Activated naive CD8-positive, alpha-beta T cell treated with anti-CD3 and anti-CD28 coated beads, Interleukin-2, amount 50 U/mL, for 16 hours (primary cell): ENCODE measurements around the gene JMJD7.
"Not testable (repeated sequence)": the region's sequence is repeated elsewhere in the genome, so short reads cannot be mapped to it uniquely, and the experiment has no call there.

Experiments used
- DNase-seq: peaks from one replicate; pipeline ENCODE4 v3.0.0-alpha.2; 2020; ENCODE audit warnings: low read depth, low spot score

Gene JMJD7

GRCh38 chr15:41822471-41822870 is 5.4 kb upstream of the JMJD7 start:
- DNase-seq, result no peak

DNA sequence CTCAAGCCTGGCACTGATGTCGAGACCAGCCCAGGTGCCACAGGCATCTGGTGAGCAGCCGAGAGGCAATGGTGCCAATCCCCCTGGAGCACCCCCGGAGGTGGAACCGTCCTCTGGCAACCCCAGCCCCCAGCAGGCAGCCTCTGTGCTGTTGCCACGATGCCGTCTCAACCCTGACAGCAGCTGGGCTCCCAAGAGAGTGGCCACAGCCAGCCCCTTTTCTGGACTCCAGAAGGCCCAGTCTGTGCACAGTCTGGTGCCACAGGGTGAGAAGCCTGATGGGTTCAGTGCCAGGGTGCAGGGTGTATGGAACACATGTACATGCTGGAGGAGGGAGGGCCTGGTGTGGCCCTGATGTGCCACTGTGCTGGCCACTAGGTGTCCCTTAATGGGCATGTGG is 4.9 kb upstream of the JMJD7 start:
- no peak for DNase-seq

DNA sequence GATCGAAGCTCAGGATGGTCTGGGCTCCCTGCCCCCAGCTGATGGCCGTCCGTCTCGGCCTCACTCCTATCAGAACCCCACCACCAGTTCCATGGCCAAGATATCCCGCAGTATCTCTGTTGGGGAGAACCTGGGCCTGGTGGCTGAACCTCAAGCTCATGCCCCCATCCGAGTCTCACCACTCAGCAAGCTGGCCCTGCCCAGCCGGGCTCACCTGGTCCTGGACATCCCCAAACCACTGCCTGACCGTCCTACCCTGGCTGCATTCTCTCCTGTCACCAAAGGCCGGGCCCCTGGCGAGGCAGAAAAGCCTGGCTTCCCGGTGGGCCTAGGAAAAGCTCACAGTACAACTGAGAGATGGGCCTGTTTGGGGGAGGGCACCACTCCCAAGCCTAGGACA is 4.4 kb upstream of the JMJD7 start:
- DNase-seq, result no peak

GRCh38 chr15:41824062-41824745 is 3.7 kb upstream of the JMJD7 start:
- DNase-seq, result no peak

DNA sequence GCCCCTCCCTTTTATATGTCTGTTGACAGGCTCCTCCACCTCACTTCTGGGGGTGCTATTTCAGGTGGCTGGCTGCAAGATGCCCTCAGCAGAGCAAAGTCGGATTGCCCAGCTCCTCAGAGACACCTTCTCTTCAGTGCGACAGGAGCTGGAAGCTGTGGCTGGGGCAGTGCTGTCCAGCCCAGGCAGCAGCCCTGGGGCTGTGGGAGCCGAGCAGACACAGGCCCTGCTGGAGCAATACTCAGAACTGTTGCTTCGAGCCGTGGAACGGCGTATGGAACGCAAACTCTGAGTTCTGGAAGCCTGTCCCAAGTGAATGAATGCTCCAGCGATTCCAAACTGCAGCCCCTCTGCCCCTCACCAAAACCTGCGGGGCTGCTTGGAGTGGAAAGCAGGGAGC is 2.7 kb upstream of the JMJD7 start:
- no peak for DNase-seq

DNA sequence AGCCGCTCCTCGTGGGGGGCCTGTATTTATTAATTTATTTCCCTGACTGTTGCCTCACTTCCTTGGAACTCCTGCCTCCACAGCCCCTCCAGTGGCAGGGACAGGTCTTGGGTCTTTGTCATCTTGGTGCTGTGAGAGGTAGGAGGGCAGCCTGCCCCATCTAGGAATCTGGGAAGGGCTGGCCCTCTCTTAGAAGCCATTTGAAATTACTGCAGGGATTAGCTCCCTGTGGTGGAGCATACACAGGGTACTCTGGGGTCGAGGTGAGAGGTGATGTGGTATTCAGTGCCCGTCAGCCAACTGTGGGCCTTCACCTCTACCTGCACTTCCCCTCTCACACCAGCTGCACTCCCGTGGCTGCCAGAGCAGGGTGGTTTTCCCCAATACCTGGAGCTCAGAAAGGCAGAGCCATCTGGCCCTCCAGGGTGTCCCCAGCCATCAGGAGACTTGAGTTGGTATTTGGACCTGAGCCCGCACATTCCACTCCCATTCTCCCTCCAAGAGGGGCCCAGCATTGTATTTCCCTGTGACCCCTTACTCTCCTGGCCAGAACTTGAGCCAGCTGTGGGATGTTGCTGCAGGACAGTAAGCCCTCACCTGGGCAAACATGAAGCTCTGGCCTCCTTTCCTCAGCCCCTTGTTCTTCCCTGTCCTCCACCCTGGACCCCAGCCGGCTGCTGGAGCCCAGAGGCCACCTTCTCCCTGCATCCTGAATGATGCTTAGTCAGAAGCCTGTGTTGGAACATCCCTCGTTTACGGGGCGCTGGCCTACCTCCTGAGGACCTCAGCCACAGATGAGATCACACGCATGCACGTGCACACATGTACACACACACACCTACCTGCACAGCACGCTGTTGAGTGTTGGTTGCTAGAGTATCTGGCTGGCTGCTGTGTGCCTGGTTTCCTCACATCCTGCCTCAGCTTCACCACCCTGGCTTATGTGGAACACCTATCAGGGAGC is 2.0 kb upstream of the JMJD7 start:
- DNase-seq, result no peak

GRCh38 chr15:41827290-41827879 is 507 bp upstream of the JMJD7 start:
- DNase-seq, result no peak

DNA sequence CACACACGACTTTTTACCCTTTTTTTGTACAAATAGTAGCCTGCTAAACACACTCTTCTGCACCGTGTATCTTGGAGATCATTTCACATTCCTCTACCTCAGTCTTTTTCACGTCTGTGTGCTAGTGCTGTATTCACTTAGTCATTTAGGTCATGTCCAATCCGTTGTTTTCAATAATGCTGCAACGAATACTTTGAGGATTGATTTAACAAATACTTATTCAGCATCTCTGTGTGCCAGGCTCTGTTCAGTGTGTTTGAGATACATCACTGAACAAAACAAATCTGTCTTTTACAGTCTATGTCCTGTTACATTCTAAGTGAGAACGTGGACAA is 882 bp downstream of the JMJD7 start:
- no peak for DNase-seq

GRCh38 chr15:41829959-41830646 is 2.2 kb downstream of the JMJD7 start:
- DNase-seq, result no peak

DNA sequence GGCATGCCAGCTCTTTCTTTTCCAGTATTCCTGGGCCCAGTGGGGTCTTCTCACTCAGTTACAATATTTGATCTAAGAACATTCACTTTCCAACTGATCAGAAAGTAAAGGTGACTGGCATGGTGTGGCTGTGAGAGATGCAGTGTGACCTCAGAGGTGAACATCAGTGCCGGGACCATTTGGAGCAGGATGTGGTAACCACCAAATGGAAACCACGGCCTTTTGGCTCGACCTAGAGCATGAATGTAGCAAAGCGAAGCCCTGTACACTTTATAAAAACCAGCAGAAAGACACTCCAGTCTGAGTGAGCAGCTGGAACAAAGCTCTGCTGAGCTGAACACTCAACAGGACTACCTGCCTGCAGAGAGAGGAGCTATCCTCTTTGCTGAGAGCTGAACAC is 3.4 kb downstream of the JMJD7 start:
- not testable (repeated sequence) for DNase-seq

- DNase-seq, result no peak
These were observed 4.3 kb downstream of the JMJD7 start for GRCh38 chr15:41832208-41832607.

DNA sequence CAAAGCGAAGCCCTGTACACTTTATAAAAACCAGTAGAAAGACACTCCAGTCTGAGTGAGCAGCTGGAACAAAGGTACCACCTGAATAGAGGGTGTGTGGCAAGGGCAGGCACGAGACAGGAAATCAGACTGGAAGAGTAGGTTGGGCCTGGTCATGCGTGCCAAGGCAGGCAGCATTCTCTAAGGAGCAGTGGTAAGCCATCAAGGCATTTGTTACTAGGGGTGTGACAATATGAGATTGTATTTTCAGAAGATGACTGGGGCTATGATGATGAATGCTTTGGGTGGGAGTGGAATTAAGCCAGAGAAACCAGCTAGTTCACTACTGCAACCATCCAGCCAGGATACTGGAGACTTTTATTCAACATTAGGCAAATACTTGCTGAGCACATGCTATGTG is 5.0 kb downstream of the JMJD7 start:
- DNase-seq, result no peak

GRCh38 chr15:41834096-41834495 is 6.2 kb downstream of the JMJD7 start:
- no peak for DNase-seq

DNA sequence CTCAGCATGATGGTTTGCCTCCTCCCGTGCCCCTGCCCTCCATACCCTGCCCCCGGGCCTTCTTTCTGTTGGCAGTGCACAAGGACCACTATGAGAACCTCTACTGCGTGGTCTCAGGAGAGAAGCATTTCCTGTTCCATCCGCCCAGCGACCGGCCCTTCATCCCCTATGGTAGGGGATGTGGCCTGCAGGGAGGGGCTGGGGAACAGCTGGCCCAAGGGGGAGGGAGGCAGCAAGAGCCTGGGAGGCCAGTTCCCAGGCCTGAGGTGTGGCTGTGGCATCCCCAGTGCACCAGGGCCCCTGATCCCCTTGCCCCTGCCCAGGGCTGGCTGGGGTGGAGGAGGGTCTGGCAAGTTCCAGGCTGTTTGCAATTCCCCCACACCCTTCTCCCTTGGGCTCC is 8.2 kb downstream of the JMJD7 start:
- no peak for DNase-seq

DNA sequence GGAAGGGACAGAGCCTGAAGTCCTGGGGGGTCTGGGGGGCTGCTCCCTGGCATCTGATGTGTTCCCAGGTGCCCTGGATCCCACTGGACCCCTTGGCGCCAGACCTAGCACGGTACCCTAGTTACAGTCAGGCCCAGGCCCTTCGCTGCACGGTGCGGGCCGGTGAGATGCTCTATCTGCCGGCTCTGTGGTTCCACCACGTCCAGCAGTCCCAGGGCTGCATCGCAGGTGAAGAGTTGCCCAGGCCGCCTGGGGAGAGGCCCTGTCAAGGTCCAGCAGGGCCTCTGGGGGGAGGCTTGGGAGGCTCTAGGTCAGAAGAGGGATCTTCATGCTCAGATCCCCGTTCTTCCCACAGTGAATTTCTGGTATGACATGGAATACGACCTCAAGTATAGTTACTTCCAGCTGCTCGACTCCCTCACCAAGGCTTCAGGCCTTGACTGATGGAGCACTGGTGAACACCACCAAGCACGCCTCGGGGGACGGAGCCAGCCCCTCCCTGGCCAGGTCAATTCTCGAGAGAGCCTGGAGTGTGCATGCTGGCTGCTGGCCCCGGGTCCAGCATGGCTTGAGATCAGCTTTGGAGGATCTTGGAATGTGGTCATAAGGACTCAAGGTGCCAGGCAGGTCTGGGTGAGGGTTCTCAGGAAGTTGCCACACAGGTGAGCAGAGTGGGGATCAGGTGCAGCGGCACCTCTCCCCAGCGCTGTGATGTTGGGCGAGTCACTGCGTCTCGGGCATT is 9.0 kb downstream of the JMJD7 start:
- no peak for DNase-seq

GRCh38 chr15:41838400-41838897 is 10.6 kb downstream of the JMJD7 start, which contains the start of gene PLA2G4B:
PLA2G4B (plus strand) TSS chr15:41838847; CDS start chr15:41838914, 67 bp downstream.
- DNase-seq, result no peak

DNA sequence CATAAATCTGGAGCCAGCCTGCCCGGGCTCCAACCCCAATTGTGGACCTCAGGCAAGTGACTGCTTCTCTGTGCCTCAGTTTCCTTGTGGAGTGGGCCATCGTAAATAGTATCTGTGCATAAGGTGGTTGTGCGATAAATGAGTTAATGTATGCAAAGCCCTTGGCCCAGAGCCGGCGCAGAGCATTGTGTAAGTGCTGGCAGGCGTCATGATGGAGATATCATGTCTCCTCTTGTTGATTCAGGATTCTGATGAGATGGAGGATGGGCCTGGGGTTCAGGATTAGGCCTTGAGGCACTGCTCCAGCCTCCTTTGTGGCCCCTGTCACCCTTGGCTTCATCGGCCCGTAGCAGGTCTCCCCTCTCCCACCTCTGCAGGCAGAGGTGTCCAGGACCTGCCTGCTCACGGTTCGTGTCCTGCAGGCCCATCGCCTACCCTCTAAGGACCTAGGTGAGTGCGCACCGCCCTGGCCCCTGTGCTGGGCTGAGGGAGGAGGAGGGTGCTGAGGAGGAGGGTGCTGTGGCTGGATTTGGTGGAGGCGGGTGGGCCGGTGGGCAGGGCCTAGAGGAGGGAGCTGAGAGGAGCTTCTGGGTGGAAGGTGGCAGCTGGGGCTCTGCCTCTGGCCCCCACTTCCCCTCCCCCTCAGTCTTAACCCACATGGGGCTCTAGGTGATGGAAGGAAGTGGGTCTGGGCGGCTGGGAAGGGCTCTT is 12.0 kb downstream of the JMJD7 start:
- DNase-seq, result no peak

DNA sequence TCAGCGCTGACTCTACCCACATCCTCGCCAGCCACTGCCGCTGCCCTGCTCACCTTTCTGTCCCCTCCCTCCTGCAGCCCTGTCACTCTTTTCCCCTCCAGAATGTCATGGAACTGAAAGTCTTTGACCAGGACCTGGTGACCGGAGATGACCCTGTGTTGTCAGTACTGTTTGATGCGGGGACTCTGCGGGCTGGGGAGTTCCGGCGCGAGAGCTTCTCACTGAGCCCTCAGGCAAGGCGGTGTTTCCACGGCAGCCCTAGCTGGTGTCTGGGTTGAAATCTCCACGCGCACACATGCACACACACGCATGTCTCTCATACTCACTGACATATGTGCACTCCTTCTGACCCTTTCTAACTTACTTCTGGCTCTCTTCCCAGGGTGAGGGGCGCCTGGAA is 12.8 kb downstream of the JMJD7 start:
- no peak for DNase-seq

DNA sequence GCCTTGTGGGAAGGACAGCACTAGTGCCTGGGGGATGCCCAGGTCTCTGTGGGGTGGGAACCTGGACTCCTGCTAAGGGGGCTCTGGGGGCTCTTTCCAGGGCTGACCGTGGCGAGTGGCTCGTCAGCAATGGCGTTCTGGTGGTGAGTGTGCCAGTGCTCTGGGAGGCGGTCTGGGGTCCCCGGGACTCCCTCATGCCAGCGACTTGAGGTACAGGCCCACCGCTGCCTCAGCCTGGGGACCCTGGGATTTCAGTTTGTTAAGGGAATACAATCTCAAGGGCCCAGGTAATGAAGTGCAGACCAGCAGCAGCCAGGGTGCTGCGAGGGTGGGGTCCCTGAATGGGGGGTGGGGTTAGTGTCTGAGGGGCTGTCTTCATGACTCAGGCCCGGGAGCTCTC is 13.2 kb downstream of the JMJD7 start:
- no peak for DNase-seq

DNA sequence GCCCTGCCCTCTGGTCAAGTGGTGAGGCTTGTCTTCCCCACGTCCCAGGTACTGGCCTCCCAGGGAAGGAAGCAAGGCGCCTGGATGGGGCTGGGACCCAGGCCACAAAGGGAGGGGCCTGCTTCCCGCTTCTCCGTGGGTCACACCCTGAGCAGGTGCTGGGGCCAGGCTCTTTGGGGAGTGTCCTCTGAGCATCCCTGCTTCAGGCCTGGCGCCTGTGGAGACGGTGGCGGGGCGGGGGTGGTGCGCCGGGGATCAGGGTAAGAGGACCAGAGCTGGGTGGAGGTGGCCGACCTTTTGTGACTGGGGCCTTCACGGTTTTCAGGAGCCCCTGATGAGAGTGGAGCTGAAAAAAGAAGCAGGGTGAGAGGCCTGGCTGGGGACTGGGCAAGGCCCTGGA is 14.3 kb downstream of the JMJD7 start:
- no peak for DNase-seq

- DNase-seq, result no peak
These were observed 15.7 kb downstream of the JMJD7 start for GRCh38 chr15:41843571-41843970.
